Measurements from ENCODE around the gene UFL1. TPM values are rescaled to one million over a fixed set of nuclear protein-coding genes. Genes with fewer than 3 reads are reported as not detected.
A peak's percentile ranks its signal among the peaks of the same experiment; 100 is the strongest.
"Not testable (repeated sequence)": the region's sequence is repeated elsewhere in the genome, so short reads cannot be mapped to it uniquely, and the experiment has no call there.

Gene UFL1
- total RNA-seq (10 to 100 TPM; 20.0 to 37.9 (median 33.1) TPM), polyA plus RNA-seq (10 to 100 TPM; 19.7 to 54.4 (median 20.8) TPM)
- long read RNA-seq, donor 1, full-length matches to known transcripts, result 7 of 13 reads
- long read RNA-seq, donor 1, partial matches to known transcripts, result 6 of 13 reads
- long read RNA-seq, donor 1, other reads (novel, unspliced or antisense), result 0 of 13 reads
- long read RNA-seq, donor 2, full-length matches to known transcripts, result 7 of 12 reads
- long read RNA-seq, donor 2, partial matches to known transcripts, result 5 of 12 reads
- long read RNA-seq, donor 2, other reads (novel, unspliced or antisense), result 0 of 12 reads
- long read RNA-seq, donor 3, partial matches to known transcripts, result 0 of 2 reads
- long read RNA-seq, donor 3, other reads (novel, unspliced or antisense), result 0 of 2 reads
- long read RNA-seq, donor 4, full-length matches to known transcripts, result 3 of 63 reads
- long read RNA-seq, donor 4, partial matches to known transcripts, result 55 of 63 reads
- long read RNA-seq, donor 4, other reads (novel, unspliced or antisense), result 5 of 63 reads
- long read RNA-seq, donor 5, full-length matches to known transcripts, result 55 of 63 reads
- long read RNA-seq, donor 5, partial matches to known transcripts, result 0 of 63 reads
- long read RNA-seq, donor 5, other reads (novel, unspliced or antisense), result 8 of 63 reads
- long read RNA-seq, donor 6, full-length matches to known transcripts, result 4 of 84 reads
- long read RNA-seq, donor 6, partial matches to known transcripts, result 71 of 84 reads
- long read RNA-seq, donor 6, other reads (novel, unspliced or antisense), result 9 of 84 reads
- long read RNA-seq, donor 7, partial matches to known transcripts, result 0 of 1 reads
- long read RNA-seq, donor 7, other reads (novel, unspliced or antisense), result 0 of 1 reads
- long read RNA-seq, donor 8, full-length matches to known transcripts, result 4 of 15 reads
- long read RNA-seq, donor 8, partial matches to known transcripts, result 11 of 15 reads
- long read RNA-seq, donor 8, other reads (novel, unspliced or antisense), result 0 of 15 reads
- long read RNA-seq, donor 9, full-length matches to known transcripts, result 1 of 1 reads
- long read RNA-seq, donor 9, partial matches to known transcripts, result 0 of 1 reads
- long read RNA-seq, donor 9, other reads (novel, unspliced or antisense), result 0 of 1 reads
- long read RNA-seq, donor 10, full-length matches to known transcripts, result 2 of 2 reads
- long read RNA-seq, donor 10, partial matches to known transcripts, result 0 of 2 reads
- long read RNA-seq, donor 10, other reads (novel, unspliced or antisense), result 0 of 2 reads

- H3K9me3 ChIP-seq (replicated peaks in 1 of 3), result no peaks in the 10 kb centered on the region
- TF ChIP-seq POLR2A (IDR thresholded peaks at IDR 0.05) (peak; percentile 91 to 97), CTCF (IDR thresholded peaks at IDR 0.05) (peak in 1 of 6 experiments; percentile 37)
- WGBS, 4 donors, result 0% methylated on average over 4 to 63 of the region's 63 CpGs
- peak within 1 kb of the TSS; percentile 94 to 99 (median 94) for H3K27ac ChIP-seq
- peaks cover 0 to 16% of the 10 kb centered on the region in 2 donors for H3K36me3 ChIP-seq (replicated peaks in 1 of 2)
- DNase-seq, result peak; percentile 94 to 97 (median 96)
- intact Hi-C loops (cut with DNase I), result no loop called here
- peak within 1 kb of the TSS; percentile 75 to 96 (median 84) for H3K4me3 ChIP-seq
- H3K4me1 ChIP-seq (replicated peaks in 1 of 2), result peaks cover 27 to 45% of the 10 kb centered on the region in 2 donors
- no peaks in the 10 kb centered on the region for H3K27me3 ChIP-seq
Observed at GRCh38 chr6:96521644-96522464, at the start of gene UFL1. UFL1 (plus strand) TSS chr6:96521806; CDS start chr6:96521874, 68 bp downstream.

GRCh38 chr6:96472291-96472690 is 49.3 kb upstream of the UFL1 start:
- H3K4me1 ChIP-seq (replicated peaks in 1 of 2); H3K4me3 ChIP-seq; H3K9me3 ChIP-seq (replicated peaks in 1 of 3); H3K27me3 ChIP-seq; H3K27ac ChIP-seq; DNase-seq; intact Hi-C loops (cut with DNase I); H3K36me3 ChIP-seq (replicated peaks in 1 of 2): not testable (repeated sequence)
- 54 to 59% (median 57%) methylated on average over 2 of the region's 2 CpGs for WGBS, 4 donors

GRCh38 chr6:96478695-96479094 is 42.9 kb upstream of the UFL1 start:
- H3K4me1 ChIP-seq (replicated peaks in 1 of 2), result no peaks in the 10 kb centered on the region
- H3K36me3 ChIP-seq (replicated peaks in 1 of 2), result no peaks in the 10 kb centered on the region
- H3K9me3 ChIP-seq (replicated peaks in 1 of 3), result peaks cover 0 to 3% (median 0%) of the 10 kb centered on the region in 3 donors
- no peak overlapping the region for H3K4me3 ChIP-seq
- H3K27me3 ChIP-seq, result no peaks in the 10 kb centered on the region
- TF ChIP-seq POLR2A (IDR thresholded peaks at IDR 0.05) (no peak), CTCF (IDR thresholded peaks at IDR 0.05) (no peak)
- DNase-seq, result no peak
- no peak overlapping the region for H3K27ac ChIP-seq
- WGBS, 4 donors, result 80 to 100% (median 83%) methylated on average over 3 to 5 of the region's 5 CpGs
- intact Hi-C loops (cut with DNase I), result no loop called here

GRCh38 chr6:96491926-96492325 is 29.7 kb upstream of the UFL1 start:
- H3K4me3 ChIP-seq, result no peak overlapping the region
- TF ChIP-seq CTCF (IDR thresholded peaks at IDR 0.05) (no peak), POLR2A (IDR thresholded peaks at IDR 0.05) (no peak)
- H3K36me3 ChIP-seq (replicated peaks in 1 of 2), result no peaks in the 10 kb centered on the region
- no peaks in the 10 kb centered on the region for H3K4me1 ChIP-seq (replicated peaks in 1 of 2)
- no peak for DNase-seq
- no peak overlapping the region for H3K27ac ChIP-seq
- intact Hi-C loops (cut with DNase I), result no loop called here
- no peaks in the 10 kb centered on the region for H3K27me3 ChIP-seq
- H3K9me3 ChIP-seq (replicated peaks in 1 of 3), result peaks cover 0 to 29% (median under 1%) of the 10 kb centered on the region in 3 donors
- WGBS, 4 donors, result 92 to 97% (median 94%) methylated on average over 2 of the region's 2 CpGs

Measured in adrenal gland (tissue), 19 donors.